CD14-positive monocyte (primary cell): ENCODE data around the gene RPS14. TPM values are rescaled to one million over a fixed set of nuclear protein-coding genes. Genes with fewer than 3 reads are reported as not detected.

Experiments used
- DNase-seq, 3 donors: peaks; one replicate each; pipeline ENCODE4 v3.0.0-alpha.2; 2011 to 2022
- H2AFZ ChIP-seq: 2 replicates; pipeline ENCODE4 v1.6.0; 2012; ENCODE audit warnings: mild to moderate bottlenecking, low read depth, low read length, inconsistent platforms; ENCODE audit not compliant: insufficient read depth, poor library complexity, severe bottlenecking
- H3K27ac ChIP-seq, 2 donors: 1 replicate in 1 of 2; 2 replicates in 1 of 2; pipeline ENCODE4 v1.5.1; 2012 to 2013; ENCODE audit warnings: low read length in 2 of 2, control low read depth in 1 of 2, inconsistent platforms in 1 of 2, low read depth in 1 of 2, mild to moderate bottlenecking in 1 of 2
- H3K27me3 ChIP-seq, 2 donors: one replicate each; pipeline versions ENCODE4 v1.6.0 to v1.6.1; 2011 to 2013; ENCODE audit warnings: low read length in 2 of 2; ENCODE audit not compliant: control insufficient read depth in 2 of 2, insufficient read depth in 2 of 2
- H3K36me3 ChIP-seq, 2 donors: replicated peaks in 1 of 2; 1 replicate in 1 of 2; 2 replicates in 1 of 2; pipeline versions ENCODE4 v1.5.1 to v1.6.1; 2012 to 2013; ENCODE audit warnings: low read length in 2 of 2, control low read depth in 1 of 2, inconsistent platforms in 1 of 2, mild to moderate bottlenecking in 1 of 2; ENCODE audit not compliant: insufficient read depth in 2 of 2, control insufficient read depth in 1 of 2
- H3K4me1 ChIP-seq, 2 donors: 1 replicate in 1 of 2; 2 replicates in 1 of 2; pipeline versions ENCODE4 v1.5.1 to v1.6.1; 2012 to 2013; ENCODE audit warnings: low read length in 2 of 2, control low read depth in 1 of 2, inconsistent platforms in 1 of 2, mild to moderate bottlenecking in 1 of 2, moderate library complexity in 1 of 2; ENCODE audit not compliant: insufficient read depth in 2 of 2, control insufficient read depth in 1 of 2
- H3K4me2 ChIP-seq: replicated peaks from 2 replicates; pipeline ENCODE3; 2012; ENCODE audit warnings: low read length, moderate library complexity, mild to moderate bottlenecking; ENCODE audit not compliant: poor library complexity, severe bottlenecking; ENCODE audit errors: extremely low read depth
- H3K4me3 ChIP-seq, 3 experiments: fragments of 200-600 bp in 1 of 3; sonication (generic) in 1 of 3; replicated peaks in 1 of 3; 1 replicate in 2 of 3; 2 replicates in 1 of 3; pipeline ENCODE4 v1.5.1; 2011 to 2013; ENCODE audit warnings: low read length in 3 of 3, mild to moderate bottlenecking in 3 of 3, control low read depth in 2 of 3, low read depth in 2 of 3, inconsistent platforms in 1 of 3, moderate library complexity in 1 of 3
- H3K79me2 ChIP-seq: 2 replicates; pipeline ENCODE4 v1.6.0; 2012; ENCODE audit warnings: mild to moderate bottlenecking, control low read depth, inconsistent platforms, low read length, moderate library complexity; ENCODE audit not compliant: insufficient read depth
- H3K9ac ChIP-seq: 2 replicates; pipeline ENCODE4 v1.6.0; 2017; ENCODE audit warnings: low read length, mild to moderate bottlenecking; ENCODE audit not compliant: insufficient read depth, poor library complexity, severe bottlenecking
- H3K9me3 ChIP-seq, 2 donors: replicated peaks in 1 of 2; 1 replicate in 1 of 2; 2 replicates in 1 of 2; pipeline versions ENCODE4 v1.5.1 to v1.6.1; 2012 to 2013; ENCODE audit warnings: low read length in 2 of 2, control low read depth in 1 of 2; ENCODE audit not compliant: control insufficient read depth in 1 of 2, insufficient read depth in 1 of 2
- H4K20me1 ChIP-seq: 2 replicates; pipeline ENCODE4 v1.6.0; 2012; ENCODE audit warnings: mild to moderate bottlenecking, low read length, control low read depth, moderate library complexity; ENCODE audit not compliant: insufficient read depth
- H3K27ac Mint-ChIP-seq, 7 donors: one replicate each; pipeline ENCODE4 v1.8.0; 2020; ENCODE audit warnings: mild to moderate bottlenecking in 7 of 7, mixed read lengths in 7 of 7, moderate library complexity in 6 of 7, inconsistent platforms in 2 of 7
- H3K27me3 Mint-ChIP-seq, 3 donors: one replicate each; pipeline ENCODE4 v1.8.0; 2021 to 2022; ENCODE audit warnings: low read depth in 3 of 3, mild to moderate bottlenecking in 3 of 3, mixed read lengths in 3 of 3, moderate library complexity in 3 of 3, inconsistent platforms in 1 of 3
- H3K36me3 Mint-ChIP-seq, 2 donors: one replicate each; pipeline ENCODE4 v1.8.0; 2020; ENCODE audit warnings: mixed read lengths in 2 of 2, inconsistent platforms in 1 of 2, mild to moderate bottlenecking in 1 of 2
- H3K4me1 Mint-ChIP-seq: one replicate; pipeline ENCODE4 v1.8.0; 2020; ENCODE audit warnings: mild to moderate bottlenecking, mixed read lengths
- H3K4me3 Mint-ChIP-seq, 2 donors: one replicate each; pipeline ENCODE4 v1.8.0; 2020; ENCODE audit warnings: mild to moderate bottlenecking in 2 of 2, mixed read lengths in 2 of 2, moderate library complexity in 1 of 2
- H3K9me3 Mint-ChIP-seq, 7 donors: one replicate each; pipeline ENCODE4 v1.8.0; 2020 to 2022; ENCODE audit warnings: mixed read lengths in 7 of 7, mild to moderate bottlenecking in 6 of 7, moderate library complexity in 6 of 7, inconsistent platforms in 2 of 7
- WGBS: methylation state at CpG from one replicate; pipeline ENCODE4 v1.1.5; 2013; ENCODE audit warnings: missing lambda C conversion rate; ENCODE audit not compliant: insufficient coverage; 5-methylcytosine and 5-hydroxymethylcytosine counted together
- intact Hi-C, 2 donors: fragments of 100-400 bp; cut with micrococcal nuclease; formaldehyde crosslinking; loops; one replicate each; pipeline versions ENCODE4 v1.15.0 to v1.15.1; 2023
- polyA plus RNA-seq, 3 donors: library from polyadenylated mRNA; depleted of rRNA in 1 of 3; unstranded in 2 of 3; stranded (reverse) in 1 of 3; fragments of 300-500 nt in 2 of 3; fragments of >200 nt in 1 of 3; fragmentation: Illumina TruSeq in 2 of 3; gene quantifications; 1 replicate in 2 of 3; 2 replicates in 1 of 3; pipeline ENCODE4 v1.2.3, GENCODE V29; 2012 to 2021
- TF ChIP-seq, protein P1 (sequence below): fragments of 200-600 bp; IDR thresholded peaks from one replicate; pipeline ENCODE4 v1.8.0; 2022; ENCODE audit warnings: antibody characterized with exemption, mild to moderate bottlenecking

Gene RPS14
- polyA plus RNA-seq, 3 donors, result 2,768 to 4,675 (median 3,499) TPM

DNA sequence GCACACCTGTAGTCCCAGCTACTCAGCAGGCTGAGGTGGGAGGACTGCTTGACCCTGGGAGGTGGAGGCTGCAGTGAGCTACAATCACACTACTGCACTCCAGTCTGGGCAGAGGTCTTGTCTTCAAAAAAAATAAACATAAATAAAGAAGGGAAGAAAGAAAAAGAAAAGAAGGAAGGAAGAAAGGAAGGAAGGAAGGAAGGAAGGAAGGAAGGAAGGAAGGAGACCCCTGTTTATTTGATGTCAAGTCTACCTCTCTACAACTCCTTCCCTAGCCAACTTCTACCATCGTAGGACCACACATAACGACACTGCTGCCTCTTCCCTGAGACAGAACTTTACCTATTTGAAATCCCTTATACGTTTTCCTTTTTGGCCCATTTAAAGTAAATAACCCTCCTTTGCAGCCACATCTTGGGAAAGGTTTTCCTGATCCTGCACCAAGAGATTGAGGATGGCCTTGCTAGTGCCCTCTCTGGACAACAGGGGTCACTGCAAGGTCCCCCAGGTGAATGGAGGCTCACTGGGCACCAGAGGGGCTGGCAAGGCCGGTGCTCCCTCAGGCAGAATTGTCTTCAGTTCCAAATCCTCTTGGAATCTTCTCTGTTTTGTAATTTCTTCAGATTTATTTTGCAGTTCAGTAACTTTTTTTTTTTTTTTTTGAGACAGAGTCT, 10.5 kb downstream of the RPS14 start:
- Mint-ChIP-seq H3K4me1 (peaks cover 6% of the 10 kb centered on the region), H3K9me3 (no peaks in the 10 kb centered on the region), H3K27me3 (no peaks in the 10 kb centered on the region), H3K27ac (no peak overlapping the region), H3K36me3 (peaks cover 23 to 25% of the 10 kb centered on the region in 2 donors), H3K4me3 (no peak overlapping the region)
- intact Hi-C loops, result loop anchor here in 1 of 2 donors (5.0 kb wide), 1 partner anchor 42 kb away; no protein-coding TSS in a partner anchor
- peak in 2 of 3 donors; percentile 19 to 35 for DNase-seq
- 100% methylated on average over 2 of the region's 4 CpGs for WGBS
- no peaks in the 10 kb centered on the region for H3K27me3 ChIP-seq
- no peaks in the 10 kb centered on the region for H3K9me3 ChIP-seq
- H3K4me3 ChIP-seq, result no peak overlapping the region
- H3K27ac ChIP-seq, result no peak overlapping the region
- H2AFZ ChIP-seq, result no peak overlapping the region
- H3K4me1 ChIP-seq, result peaks cover 0 to 4% of the 10 kb centered on the region in 2 donors
- peaks cover 9% of the 10 kb centered on the region for H4K20me1 ChIP-seq
- peaks cover 9 to 11% of the 10 kb centered on the region in 2 donors for H3K36me3 ChIP-seq
- TF ChIP-seq, protein P1, sequence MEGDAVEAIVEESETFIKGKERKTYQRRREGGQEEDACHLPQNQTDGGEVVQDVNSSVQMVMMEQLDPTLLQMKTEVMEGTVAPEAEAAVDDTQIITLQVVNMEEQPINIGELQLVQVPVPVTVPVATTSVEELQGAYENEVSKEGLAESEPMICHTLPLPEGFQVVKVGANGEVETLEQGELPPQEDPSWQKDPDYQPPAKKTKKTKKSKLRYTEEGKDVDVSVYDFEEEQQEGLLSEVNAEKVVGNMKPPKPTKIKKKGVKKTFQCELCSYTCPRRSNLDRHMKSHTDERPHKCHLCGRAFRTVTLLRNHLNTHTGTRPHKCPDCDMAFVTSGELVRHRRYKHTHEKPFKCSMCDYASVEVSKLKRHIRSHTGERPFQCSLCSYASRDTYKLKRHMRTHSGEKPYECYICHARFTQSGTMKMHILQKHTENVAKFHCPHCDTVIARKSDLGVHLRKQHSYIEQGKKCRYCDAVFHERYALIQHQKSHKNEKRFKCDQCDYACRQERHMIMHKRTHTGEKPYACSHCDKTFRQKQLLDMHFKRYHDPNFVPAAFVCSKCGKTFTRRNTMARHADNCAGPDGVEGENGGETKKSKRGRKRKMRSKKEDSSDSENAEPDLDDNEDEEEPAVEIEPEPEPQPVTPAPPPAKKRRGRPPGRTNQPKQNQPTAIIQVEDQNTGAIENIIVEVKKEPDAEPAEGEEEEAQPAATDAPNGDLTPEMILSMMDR, result peak; percentile 84
- no peak overlapping the region for H3K9ac ChIP-seq
- no peak overlapping the region for H3K4me2 ChIP-seq
- H3K79me2 ChIP-seq, result no peaks in the 10 kb centered on the region

DNA sequence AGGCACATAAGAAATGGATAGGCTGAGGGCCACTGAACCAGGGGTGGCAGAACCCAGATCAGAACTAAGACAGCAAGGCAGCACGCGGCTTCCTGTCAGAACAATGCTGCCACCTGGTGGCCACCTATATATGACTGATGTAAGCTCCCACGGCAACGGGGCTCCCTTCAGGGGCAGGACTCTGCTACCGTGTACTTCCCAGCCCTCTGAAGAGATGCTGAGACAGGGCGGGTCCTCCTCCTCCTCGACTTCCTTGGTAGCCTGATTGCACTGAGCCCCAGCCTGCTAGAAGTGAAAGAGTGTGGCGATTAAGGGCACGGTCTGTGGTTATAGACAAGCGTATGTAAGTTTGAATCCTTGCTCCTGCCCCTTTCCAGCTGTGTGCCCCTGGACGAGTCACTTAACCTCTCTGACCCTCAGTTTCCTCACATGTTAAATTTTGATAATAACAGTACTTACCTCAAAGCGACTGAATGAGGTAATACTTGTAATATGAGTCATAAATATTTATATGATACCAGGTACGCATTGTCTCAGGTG, 13.3 kb downstream of the RPS14 start:
- no peak overlapping the region for H3K4me2 ChIP-seq
- peaks cover 6% of the 10 kb centered on the region in 2 donors for H3K36me3 Mint-ChIP-seq
- no peaks in the 10 kb centered on the region for H3K9me3 ChIP-seq
- H3K27me3 ChIP-seq, result no peaks in the 10 kb centered on the region
- no peak overlapping the region for H3K4me3 ChIP-seq
- H3K9me3 Mint-ChIP-seq, result no peaks in the 10 kb centered on the region
- intact Hi-C loops, result loop anchor here in 1 of 2 donors (5.0 kb wide), 1 partner anchor 39 kb away; no protein-coding TSS in a partner anchor
- 0% methylated on average over 2 of the region's 13 CpGs for WGBS
- no peaks in the 10 kb centered on the region for H4K20me1 ChIP-seq
- DNase-seq, result peak; percentile 84 to 90 (median 88)
- H3K36me3 ChIP-seq, result no peaks in the 10 kb centered on the region
- peak overlapping the region in 2 of 7 donors; percentile 5 to 63 for H3K27ac Mint-ChIP-seq
- peak overlapping the region in 1 of 2 donors; percentile 64 for H3K4me3 Mint-ChIP-seq
- H2AFZ ChIP-seq, result peak overlapping the region; percentile 16
- TF ChIP-seq, protein P1, result peak; percentile 87
- peaks cover 0 to 4% of the 10 kb centered on the region in 2 donors for H3K4me1 ChIP-seq
- H3K27me3 Mint-ChIP-seq, result no peaks in the 10 kb centered on the region
- no peak overlapping the region for H3K27ac ChIP-seq
- peaks cover 11% of the 10 kb centered on the region for H3K4me1 Mint-ChIP-seq
- no peak overlapping the region for H3K9ac ChIP-seq
- no peaks in the 10 kb centered on the region for H3K79me2 ChIP-seq
